ENCODE measurements around the gene PRSS3. TPM values are rescaled to one million over a fixed set of nuclear protein-coding genes. Genes with fewer than 3 reads are reported as not detected.

The PRSS3 gene
- total RNA-seq, 2 experiments from 2014 or later, result not detected

GRCh38 chr9:33817327-33818166 is 22.2 kb downstream of the PRSS3 start:
- DNase-seq, result peak in 13 of 14 experiments; percentile 31 to 75 (median 55)
- H3K4me3 ChIP-seq (ENCODE audit: low read length), result peak overlapping the region; percentile 64
- POLR2A ChIA-PET, result interaction anchor here (0.8 to 1.3 kb wide), 5 partner anchors 27 to 528 kb away, joined by 3 to 4 read pairs (median 3); partner anchors contain the start of genes NFX1, NOL6 and UBAP2
- H3K36me3 ChIP-seq (ENCODE audit: insufficient read depth, low read length), result no peaks in the 10 kb centered on the region
- no peaks in the 10 kb centered on the region for H3K27me3 ChIP-seq (ENCODE audit: control insufficient read depth in 1 of 2, insufficient read depth in 2 of 2, low read length in 2 of 2)
- peak; percentile 1 for ATAC-seq (ENCODE audit: poor library complexity)
- Mint-ChIP-seq H3K27me3 (no peaks in the 10 kb centered on the region), H3K4me1 (ENCODE audit: low read depth) (peaks cover 59% of the 10 kb centered on the region), H3K27ac (peak overlapping the region; percentile 98), H3K9me3 (no peaks in the 10 kb centered on the region), H3K4me3 (peak overlapping the region; percentile 96), H3K36me3 (ENCODE audit: low read depth) (peaks cover 17% of the 10 kb centered on the region)
- H3K4me1 ChIP-seq (ENCODE audit: insufficient read depth, low read length), result peaks cover 37% of the 10 kb centered on the region
- intact Hi-C loops (cut with DNase I, micrococcal nuclease), result loop anchor here (2.0 to 10.0 kb wide), 5 partner anchors 227 to 640 kb away; partner anchors contain the start of genes UBAP2 (in 2 of the 2), DNAI1 (in 1 of the 2), FAM219A (in 1 of the 2) and MYORG (in 1 of the 2)
- TF ChIP-seq, protein P1, sequence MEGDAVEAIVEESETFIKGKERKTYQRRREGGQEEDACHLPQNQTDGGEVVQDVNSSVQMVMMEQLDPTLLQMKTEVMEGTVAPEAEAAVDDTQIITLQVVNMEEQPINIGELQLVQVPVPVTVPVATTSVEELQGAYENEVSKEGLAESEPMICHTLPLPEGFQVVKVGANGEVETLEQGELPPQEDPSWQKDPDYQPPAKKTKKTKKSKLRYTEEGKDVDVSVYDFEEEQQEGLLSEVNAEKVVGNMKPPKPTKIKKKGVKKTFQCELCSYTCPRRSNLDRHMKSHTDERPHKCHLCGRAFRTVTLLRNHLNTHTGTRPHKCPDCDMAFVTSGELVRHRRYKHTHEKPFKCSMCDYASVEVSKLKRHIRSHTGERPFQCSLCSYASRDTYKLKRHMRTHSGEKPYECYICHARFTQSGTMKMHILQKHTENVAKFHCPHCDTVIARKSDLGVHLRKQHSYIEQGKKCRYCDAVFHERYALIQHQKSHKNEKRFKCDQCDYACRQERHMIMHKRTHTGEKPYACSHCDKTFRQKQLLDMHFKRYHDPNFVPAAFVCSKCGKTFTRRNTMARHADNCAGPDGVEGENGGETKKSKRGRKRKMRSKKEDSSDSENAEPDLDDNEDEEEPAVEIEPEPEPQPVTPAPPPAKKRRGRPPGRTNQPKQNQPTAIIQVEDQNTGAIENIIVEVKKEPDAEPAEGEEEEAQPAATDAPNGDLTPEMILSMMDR (IDR thresholded peaks at IDR 0.05), result no peak
- H3K27ac ChIP-seq (ENCODE audit: low read depth in 1 of 2, low read length in 2 of 2), result peak overlapping the region; percentile 80 to 91
- CTCF ChIA-PET, result no interaction called here
- H3K9me3 ChIP-seq (ENCODE audit: control insufficient read depth in 1 of 2, insufficient read depth in 1 of 2, low read length in 2 of 2), result no peaks in the 10 kb centered on the region

DNA sequence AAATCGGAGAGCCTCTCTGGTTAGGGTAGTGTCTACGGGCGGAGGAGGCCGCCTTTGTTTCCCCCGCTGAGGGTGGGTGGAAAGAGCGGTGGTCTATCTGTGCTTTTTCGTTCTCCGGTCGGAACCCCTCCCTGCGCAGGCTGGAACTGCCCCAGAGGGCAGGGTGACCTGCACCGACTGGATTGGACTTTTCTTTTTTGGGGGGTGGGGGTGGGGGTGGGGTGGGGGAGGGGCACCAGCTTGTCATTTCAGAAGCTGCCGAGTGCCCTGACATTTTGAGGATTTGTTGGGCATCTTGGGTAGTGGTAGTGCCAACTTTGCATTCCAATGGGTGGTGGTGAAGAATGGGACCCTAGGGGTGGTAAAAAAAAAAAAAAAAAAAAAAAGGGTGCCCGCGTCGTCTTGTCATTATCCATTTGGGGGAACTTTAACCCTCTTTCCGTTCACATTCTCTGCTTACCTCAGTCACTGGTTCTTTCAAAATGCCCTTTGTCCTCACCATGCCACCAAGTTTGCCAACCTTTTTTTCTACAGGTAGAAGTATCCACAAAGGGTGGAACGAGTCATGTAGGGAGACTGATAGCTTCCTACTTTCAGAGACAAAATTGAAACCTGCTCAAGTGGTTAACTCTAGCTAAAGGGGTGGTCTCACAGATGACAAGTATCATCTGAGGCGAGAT is 22.9 kb downstream of the PRSS3 start:
- intact Hi-C loops (cut with DNase I, micrococcal nuclease), result loop anchor here (5.0 to 10.0 kb wide), 4 partner anchors 226 to 639 kb away; partner anchors contain the start of genes UBAP2 (in 2 of the 2), DNAI1 (in 1 of the 2), FAM219A (in 1 of the 2) and UBAP1 (in 1 of the 2)
- DNase-seq, result peak in 4 of 14 experiments; percentile 21 to 55 (median 31)
- no peaks in the 10 kb centered on the region for H3K27me3 ChIP-seq (ENCODE audit: control insufficient read depth in 1 of 2, insufficient read depth in 2 of 2, low read length in 2 of 2)
- H3K4me1 Mint-ChIP-seq (ENCODE audit: low read depth), result peaks cover 59% of the 10 kb centered on the region
- ChIA-PET CTCF (no interaction called here), POLR2A (interaction anchor here (0.8 to 1.3 kb wide), 5 partner anchors 26 to 528 kb away, joined by 3 to 4 read pairs (median 3); partner anchors contain the start of genes NFX1, NOL6 and UBAP2)
- no peaks in the 10 kb centered on the region for H3K9me3 Mint-ChIP-seq
- ATAC-seq (ENCODE audit: poor library complexity), result peak; percentile 9
- TF ChIP-seq, protein P1 (IDR thresholded peaks at IDR 0.05), result no peak
- peaks cover 17% of the 10 kb centered on the region for H3K36me3 Mint-ChIP-seq (ENCODE audit: low read depth)
- H3K36me3 ChIP-seq (ENCODE audit: insufficient read depth, low read length), result no peaks in the 10 kb centered on the region
- H3K4me3 ChIP-seq (ENCODE audit: low read length), result peak overlapping the region; percentile 64
- no peaks in the 10 kb centered on the region for H3K9me3 ChIP-seq (ENCODE audit: control insufficient read depth in 1 of 2, insufficient read depth in 1 of 2, low read length in 2 of 2)
- peak overlapping the region; percentile 88 for H3K27ac Mint-ChIP-seq
- H3K4me3 Mint-ChIP-seq, result peak overlapping the region; percentile 95
- no peak overlapping the region for H3K27ac ChIP-seq (ENCODE audit: low read depth in 1 of 2, low read length in 2 of 2)
- no peaks in the 10 kb centered on the region for H3K27me3 Mint-ChIP-seq
- peaks cover 35% of the 10 kb centered on the region for H3K4me1 ChIP-seq (ENCODE audit: insufficient read depth, low read length)

- H3K9me3 Mint-ChIP-seq, result no peaks in the 10 kb centered on the region
- no peak overlapping the region for H3K27ac ChIP-seq (ENCODE audit: low read depth in 1 of 2, low read length in 2 of 2)
- H3K9me3 ChIP-seq (ENCODE audit: control insufficient read depth in 1 of 2, insufficient read depth in 1 of 2, low read length in 2 of 2), result no peaks in the 10 kb centered on the region
- H3K27ac Mint-ChIP-seq, result peak overlapping the region; percentile 88
- H3K27me3 Mint-ChIP-seq, result no peaks in the 10 kb centered on the region
- peaks cover 53% of the 10 kb centered on the region for H3K4me1 Mint-ChIP-seq (ENCODE audit: low read depth)
- no peaks in the 10 kb centered on the region for H3K27me3 ChIP-seq (ENCODE audit: control insufficient read depth in 1 of 2, insufficient read depth in 2 of 2, low read length in 2 of 2)
- ChIA-PET POLR2A (interaction anchor here (1.3 kb wide), 1 partner anchor 33 kb away, joined by 3 read pairs; no protein-coding TSS in a partner anchor), CTCF (no interaction called here)
- peak overlapping the region; percentile 64 for H3K4me3 ChIP-seq (ENCODE audit: low read length)
- no peak for DNase-seq
- H3K4me1 ChIP-seq (ENCODE audit: insufficient read depth, low read length), result peaks cover 30% of the 10 kb centered on the region
- ATAC-seq (ENCODE audit: poor library complexity), result no peak
- TF ChIP-seq, protein P1 (IDR thresholded peaks at IDR 0.05), result no peak
- peaks cover 17% of the 10 kb centered on the region for H3K36me3 Mint-ChIP-seq (ENCODE audit: low read depth)
- H3K36me3 ChIP-seq (ENCODE audit: insufficient read depth, low read length), result no peaks in the 10 kb centered on the region
- H3K4me3 Mint-ChIP-seq, result peak overlapping the region; percentile 95
- intact Hi-C loops (cut with DNase I, micrococcal nuclease), result loop anchor here (5.0 to 10.0 kb wide), 4 partner anchors 226 to 638 kb away; partner anchors contain the start of genes UBAP2 (in 2 of the 2), DNAI1 (in 1 of the 2), FAM219A (in 1 of the 2) and UBAP1 (in 1 of the 2)
Observed at GRCh38 chr9:33818847-33819500, 23.6 kb downstream of the PRSS3 start.
